Muscle of arm (tissue), 14 donors: ENCODE measurements around the gene PCSK9. TPM values are rescaled to one million over a fixed set of nuclear protein-coding genes. Genes with fewer than 3 reads are reported as not detected.
A peak's percentile ranks its signal among the peaks of the same experiment; 100 is the strongest.

Experiments used
- DNase-seq: peaks from one replicate; pipeline ENCODE4 v3.0.0-alpha.2; 2013
- long read RNA-seq, 11 donors: transcript quantifications; one replicate each; lab custom pipeline, GENCODE V29; 2026
- polyA plus RNA-seq, 12 donors: library from polyadenylated mRNA; unstranded; fragments of 120-200 nt; gene quantifications; one replicate each; pipeline ENCODE4 v1.2.1, GENCODE V29; 2013; ENCODE audit not compliant: insufficient read length in 12 of 12

Gene PCSK9
- polyA plus RNA-seq = 10 to 100 TPM in 2 of 12 donors, 1 to 10 TPM in 9, not detected in 1; 2.9 to 23.1 (median 4.7) TPM
- long read RNA-seq, donor 1, partial matches to known transcripts = 9 of 10 reads
- long read RNA-seq, donor 1, other reads (novel, unspliced or antisense) = 0 of 10 reads
- long read RNA-seq, donor 2, partial matches to known transcripts = 0 of 3 reads
- long read RNA-seq, donor 2, other reads (novel, unspliced or antisense) = 0 of 3 reads
- long read RNA-seq, donor 3, partial matches to known transcripts = 0 of 1 reads
- long read RNA-seq, donor 3, other reads (novel, unspliced or antisense) = 0 of 1 reads
- long read RNA-seq, donor 4, partial matches to known transcripts = 0 of 1 reads
- long read RNA-seq, donor 4, other reads (novel, unspliced or antisense) = 0 of 1 reads
- long read RNA-seq, donor 5, partial matches to known transcripts = 0 of 2 reads
- long read RNA-seq, donor 5, other reads (novel, unspliced or antisense) = 0 of 2 reads
- long read RNA-seq, donor 6 = 0 reads
- long read RNA-seq, donor 7 = 0 reads
- long read RNA-seq, donor 8 = 0 reads
- long read RNA-seq, donor 9, partial matches to known transcripts = 0 of 1 reads
- long read RNA-seq, donor 9, other reads (novel, unspliced or antisense) = 0 of 1 reads
- long read RNA-seq, donor 10 = 0 reads
- long read RNA-seq, donor 11 = 0 reads

- peak; percentile 38 for DNase-seq
Measured at GRCh38 chr1:55039342-55040082, at the start of gene PCSK9. Gene PCSK9, plus strand, starts transcription at chr1:55039548. Its CDS starts 290 bp downstream, at chr1:55039838.

GRCh38 chr1:54989968-54990810, 49.2 kb upstream of the PCSK9 start:
- DNase-seq = no peak

GRCh38 chr1:54990916-54991315, 48.4 kb upstream of the PCSK9 start:
- DNase-seq = no peak

GRCh38 chr1:54991939-54992338, 47.4 kb upstream of the PCSK9 start:
- DNase-seq = no peak

- DNase-seq = no peak
Measured at GRCh38 chr1:54993140-54993539, 46.2 kb upstream of the PCSK9 start.

GRCh38 chr1:54994355-54994990, 44.9 kb upstream of the PCSK9 start:
- DNase-seq = no peak

- DNase-seq = no peak
Measured at GRCh38 chr1:54995013-54995760, 44.2 kb upstream of the PCSK9 start.

- no peak for DNase-seq
Measured at GRCh38 chr1:54995835-54996234, 43.5 kb upstream of the PCSK9 start.

- DNase-seq = peak; percentile 61
Measured at GRCh38 chr1:54996359-54996868, 42.9 kb upstream of the PCSK9 start.

GRCh38 chr1:54996869-54997710, 42.3 kb upstream of the PCSK9 start:
- no peak for DNase-seq

GRCh38 chr1:54997711-54997986, 41.7 kb upstream of the PCSK9 start:
- DNase-seq = no peak

GRCh38 chr1:54998100-54998499, 41.2 kb upstream of the PCSK9 start:
- no peak for DNase-seq

- no peak for DNase-seq
Measured at GRCh38 chr1:54998677-54999076, 40.7 kb upstream of the PCSK9 start, which contains the start of gene BSND. Gene BSND, plus strand, starts transcription at chr1:54998933. Its CDS starts 254 bp downstream, at chr1:54999187.

GRCh38 chr1:55000110-55001085, 39.0 kb upstream of the PCSK9 start:
- no peak for DNase-seq

GRCh38 chr1:55001311-55001710, 38.0 kb upstream of the PCSK9 start:
- DNase-seq = no peak

GRCh38 chr1:55002686-55003085, 36.7 kb upstream of the PCSK9 start:
- no peak for DNase-seq

- DNase-seq = no peak
Measured at GRCh38 chr1:55005351-55006140, 33.8 kb upstream of the PCSK9 start.
